ENCODE results near the gene RNF126.

The RNF126 gene

DNA sequence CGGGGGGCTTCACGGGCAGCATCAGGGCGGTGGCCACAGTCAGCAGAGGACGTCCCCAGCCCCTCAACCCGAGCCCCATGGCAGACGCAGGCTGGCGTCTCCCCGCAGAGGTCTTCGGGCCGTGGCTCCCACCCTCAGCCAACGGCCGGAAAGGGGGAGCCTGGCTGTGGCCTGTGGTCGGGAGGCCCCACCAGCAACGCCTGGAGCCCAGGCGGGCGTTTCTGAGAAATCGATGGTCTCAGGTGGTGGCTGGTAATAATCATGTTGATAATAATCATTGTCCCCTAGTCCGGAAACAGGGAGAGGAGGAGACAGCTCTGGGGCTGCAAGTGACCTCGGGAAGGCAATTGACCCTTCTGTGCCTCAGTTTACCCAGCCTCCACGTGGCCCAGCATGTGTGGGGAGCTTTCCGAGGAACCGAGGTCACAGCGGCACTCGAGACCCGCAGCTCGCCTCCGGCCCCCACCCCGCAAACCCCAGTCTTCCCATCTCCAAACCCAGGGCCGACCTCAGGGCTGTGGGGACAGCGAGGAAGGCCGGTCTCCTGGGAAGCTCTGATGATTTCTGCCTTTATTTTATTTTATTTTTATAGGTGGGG lies 32.4 kb upstream of the RNF126 start, which contains the start of gene PRSS57:
Gene PRSS57, minus strand, starts transcription at position 101 of the 598 bp plus-strand sequence. Its CDS starts 22 bp downstream, at position 79.
- no peak within 1 kb of the TSS for H3K4me2 ChIP-seq (ENCODE audit: low read length)
- H3K9ac ChIP-seq (ENCODE audit: low read length), result no peak within 1 kb of the TSS
- no peaks in the 10 kb centered on the region for H3K9me3 ChIP-seq (ENCODE audit: insufficient read depth, low read length)
- no peaks in the 10 kb centered on the region for H3K79me2 ChIP-seq (ENCODE audit: low read length)
- no peak within 1 kb of the TSS for H2AFZ ChIP-seq (ENCODE audit: low read depth, low read length)
- no peaks in the 10 kb centered on the region for H3K27me3 ChIP-seq (ENCODE audit: low read depth, low read length)
- TF ChIP-seq, protein P1, sequence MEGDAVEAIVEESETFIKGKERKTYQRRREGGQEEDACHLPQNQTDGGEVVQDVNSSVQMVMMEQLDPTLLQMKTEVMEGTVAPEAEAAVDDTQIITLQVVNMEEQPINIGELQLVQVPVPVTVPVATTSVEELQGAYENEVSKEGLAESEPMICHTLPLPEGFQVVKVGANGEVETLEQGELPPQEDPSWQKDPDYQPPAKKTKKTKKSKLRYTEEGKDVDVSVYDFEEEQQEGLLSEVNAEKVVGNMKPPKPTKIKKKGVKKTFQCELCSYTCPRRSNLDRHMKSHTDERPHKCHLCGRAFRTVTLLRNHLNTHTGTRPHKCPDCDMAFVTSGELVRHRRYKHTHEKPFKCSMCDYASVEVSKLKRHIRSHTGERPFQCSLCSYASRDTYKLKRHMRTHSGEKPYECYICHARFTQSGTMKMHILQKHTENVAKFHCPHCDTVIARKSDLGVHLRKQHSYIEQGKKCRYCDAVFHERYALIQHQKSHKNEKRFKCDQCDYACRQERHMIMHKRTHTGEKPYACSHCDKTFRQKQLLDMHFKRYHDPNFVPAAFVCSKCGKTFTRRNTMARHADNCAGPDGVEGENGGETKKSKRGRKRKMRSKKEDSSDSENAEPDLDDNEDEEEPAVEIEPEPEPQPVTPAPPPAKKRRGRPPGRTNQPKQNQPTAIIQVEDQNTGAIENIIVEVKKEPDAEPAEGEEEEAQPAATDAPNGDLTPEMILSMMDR (IDR thresholded peaks at IDR 0.05; ENCODE audit: low read depth, low read length), result no peak
- no peak for TF ChIP-seq EZH2phosphoT487 (IDR thresholded peaks at IDR 0.05; ENCODE audit: low read depth)
- H4K20me1 ChIP-seq (ENCODE audit: insufficient read depth, low read length), result no peaks in the 10 kb centered on the region
- H3K4me3 ChIP-seq (ENCODE audit: low read length), result no peak within 1 kb of the TSS
- no peaks in the 10 kb centered on the region for H3K4me1 ChIP-seq (ENCODE audit: low read length)
- no peaks in the 10 kb centered on the region for H3K36me3 ChIP-seq (replicated peaks; ENCODE audit: low read depth, low read length)
- no peak within 1 kb of the TSS for H3K27ac ChIP-seq (ENCODE audit: low read length)

DNA sequence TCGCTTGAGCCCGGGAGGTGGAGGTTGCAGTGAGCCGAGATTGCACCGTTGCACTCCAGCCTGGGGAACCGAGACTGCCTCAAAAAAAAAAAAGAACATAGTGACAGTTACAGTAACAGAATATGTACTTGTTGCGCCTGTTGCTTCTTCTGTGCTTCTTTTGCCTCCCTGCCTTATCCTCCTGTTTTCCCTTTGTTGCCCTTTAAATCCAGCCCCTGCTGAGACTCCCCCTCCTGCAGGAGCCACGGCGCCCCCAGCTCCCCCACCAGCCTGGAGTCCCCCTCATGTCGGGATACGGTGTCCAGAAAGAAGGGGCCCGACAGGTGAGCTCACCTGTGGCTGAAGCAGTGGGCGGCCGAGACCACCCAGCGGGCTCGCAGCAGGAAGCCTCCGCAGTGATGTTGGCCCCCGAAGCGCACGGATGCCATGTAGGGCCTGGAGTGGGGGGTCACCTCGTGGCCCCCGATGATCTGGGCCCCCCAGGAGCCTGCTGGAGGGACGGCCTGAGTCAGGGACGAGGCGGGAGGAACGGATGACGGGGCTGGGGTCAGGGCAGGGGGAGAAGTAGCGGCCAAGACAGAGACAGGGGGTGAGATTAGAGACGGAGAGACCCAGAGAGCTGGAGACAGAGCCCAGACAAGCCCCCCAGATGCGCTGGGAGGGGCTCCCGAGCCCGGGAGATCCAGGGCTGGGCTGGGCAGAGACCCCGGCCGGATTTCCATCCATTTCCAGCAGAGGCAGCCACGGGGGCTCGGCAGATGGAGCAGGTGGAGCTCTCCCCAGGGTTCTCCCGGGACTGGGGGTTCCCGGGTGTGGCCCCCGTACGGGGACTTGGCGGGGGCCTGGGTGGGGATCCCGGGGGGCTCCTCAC lies 31.7 kb upstream of the RNF126 start:
- no peaks in the 10 kb centered on the region for H3K79me2 ChIP-seq (ENCODE audit: low read length)
- H3K27ac ChIP-seq (ENCODE audit: low read length), result no peak overlapping the region
- no peak overlapping the region for H2AFZ ChIP-seq (ENCODE audit: low read depth, low read length)
- TF ChIP-seq, protein P1 (IDR thresholded peaks at IDR 0.05; ENCODE audit: low read depth, low read length), result no peak
- no peak for TF ChIP-seq EZH2phosphoT487 (IDR thresholded peaks at IDR 0.05; ENCODE audit: low read depth)
- H3K9ac ChIP-seq (ENCODE audit: low read length), result no peak overlapping the region
- no peaks in the 10 kb centered on the region for H3K27me3 ChIP-seq (ENCODE audit: low read depth, low read length)
- no peak overlapping the region for H3K4me2 ChIP-seq (ENCODE audit: low read length)
- no peaks in the 10 kb centered on the region for H3K4me1 ChIP-seq (ENCODE audit: low read length)
- no peak overlapping the region for H3K4me3 ChIP-seq (ENCODE audit: low read length)
- no peaks in the 10 kb centered on the region for H3K36me3 ChIP-seq (replicated peaks; ENCODE audit: low read depth, low read length)
- no peaks in the 10 kb centered on the region for H3K9me3 ChIP-seq (ENCODE audit: insufficient read depth, low read length)
- no peaks in the 10 kb centered on the region for H4K20me1 ChIP-seq (ENCODE audit: insufficient read depth, low read length)

DNA sequence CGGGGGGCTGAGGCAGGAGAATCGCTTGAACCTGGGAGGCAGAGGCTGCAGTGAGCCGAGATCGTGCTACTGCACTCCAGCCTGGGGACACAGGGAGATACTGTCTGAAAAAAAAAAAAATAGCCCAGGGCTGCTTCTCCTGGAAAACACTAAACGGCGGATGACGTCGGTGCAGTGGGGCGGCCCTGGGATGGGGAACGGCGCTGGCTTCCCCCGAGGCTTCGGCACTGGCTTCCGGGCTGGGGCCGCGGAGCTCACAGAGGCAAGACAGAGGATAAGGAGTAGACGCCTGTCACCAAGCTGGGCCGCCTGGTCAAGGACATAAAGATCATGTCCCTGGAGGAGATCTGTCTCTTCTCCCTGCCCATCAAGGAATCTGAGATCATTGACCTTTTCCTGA lies 27.2 kb upstream of the RNF126 start:
- Histone ChIP-seq H2AFZ (ENCODE audit: low read depth, low read length) (no peak overlapping the region), H3K79me2 (ENCODE audit: low read length) (no peaks in the 10 kb centered on the region), H3K9ac (ENCODE audit: low read length) (no peak overlapping the region), H3K27me3 (ENCODE audit: low read depth, low read length) (no peaks in the 10 kb centered on the region), H3K27ac (ENCODE audit: low read length) (no peak overlapping the region), H3K36me3 (replicated peaks; ENCODE audit: low read depth, low read length) (no peaks in the 10 kb centered on the region), H3K4me2 (ENCODE audit: low read length) (no peak overlapping the region), H4K20me1 (ENCODE audit: insufficient read depth, low read length) (no peaks in the 10 kb centered on the region), H3K9me3 (ENCODE audit: insufficient read depth, low read length) (no peaks in the 10 kb centered on the region), H3K4me1 (ENCODE audit: low read length) (no peaks in the 10 kb centered on the region), H3K4me3 (ENCODE audit: low read length) (no peak overlapping the region)
- TF ChIP-seq, protein P1 (IDR thresholded peaks at IDR 0.05; ENCODE audit: low read depth, low read length), result no peak
- no peak for TF ChIP-seq EZH2phosphoT487 (IDR thresholded peaks at IDR 0.05; ENCODE audit: low read depth)

DNA sequence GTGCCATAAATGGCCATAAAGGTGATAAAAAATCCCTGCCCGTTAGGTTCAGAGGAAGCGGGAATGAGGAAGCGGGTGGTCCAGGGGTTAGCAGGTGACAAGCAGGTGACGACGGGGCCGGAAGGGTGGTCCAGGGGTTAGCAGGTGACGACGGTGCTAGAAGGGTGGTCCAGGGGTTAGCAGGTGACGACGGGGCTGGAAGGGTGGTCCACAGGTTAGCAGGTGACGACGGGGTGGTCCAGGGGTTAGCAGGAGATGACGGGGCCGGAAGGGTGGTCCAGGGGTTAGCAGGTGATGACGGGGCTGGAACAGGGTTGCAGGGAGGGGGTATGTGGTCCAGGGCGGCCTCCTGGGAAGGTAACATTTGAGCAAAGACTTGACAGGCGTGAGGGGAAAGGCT lies 26.0 kb upstream of the RNF126 start:
- H3K27ac ChIP-seq (ENCODE audit: low read length), result no peak overlapping the region
- H2AFZ ChIP-seq (ENCODE audit: low read depth, low read length), result no peak overlapping the region
- no peaks in the 10 kb centered on the region for H3K36me3 ChIP-seq (replicated peaks; ENCODE audit: low read depth, low read length)
- no peaks in the 10 kb centered on the region for H3K79me2 ChIP-seq (ENCODE audit: low read length)
- no peaks in the 10 kb centered on the region for H3K9me3 ChIP-seq (ENCODE audit: insufficient read depth, low read length)
- no peak overlapping the region for H3K4me2 ChIP-seq (ENCODE audit: low read length)
- no peaks in the 10 kb centered on the region for H3K4me1 ChIP-seq (ENCODE audit: low read length)
- H4K20me1 ChIP-seq (ENCODE audit: insufficient read depth, low read length), result no peaks in the 10 kb centered on the region
- no peak for TF ChIP-seq EZH2phosphoT487 (IDR thresholded peaks at IDR 0.05; ENCODE audit: low read depth)
- TF ChIP-seq, protein P1 (IDR thresholded peaks at IDR 0.05; ENCODE audit: low read depth, low read length), result no peak
- H3K4me3 ChIP-seq (ENCODE audit: low read length), result no peak overlapping the region
- H3K9ac ChIP-seq (ENCODE audit: low read length), result no peak overlapping the region
- no peaks in the 10 kb centered on the region for H3K27me3 ChIP-seq (ENCODE audit: low read depth, low read length)
